HG03060 (cell line): ENCODE measurements around the gene MAZ.

Experiments used
- ATAC-seq: cut with Tn5 transposase; IDR thresholded peaks from one replicate; pipeline ENCODE4 v1.9.1; 2021; ENCODE audit warnings: low read depth, moderate number of reproducible peaks; ENCODE audit not compliant: unreplicated experiment

Gene MAZ

GRCh38 chr16:29808219-29808900 lies 2.0 kb downstream of the MAZ start:
- ATAC-seq = no peak

GRCh38 chr16:29809031-29809747 lies 2.9 kb downstream of the MAZ start:
- no peak for ATAC-seq

- ATAC-seq = no peak
Observed at GRCh38 chr16:29809850-29810698, 3.7 kb downstream of the MAZ start.

- ATAC-seq = no peak
Observed at GRCh38 chr16:29810699-29811169, 4.4 kb downstream of the MAZ start.

- no peak for ATAC-seq
Observed at GRCh38 chr16:29811170-29811895, 5.0 kb downstream of the MAZ start.

- no peak for ATAC-seq
Observed at GRCh38 chr16:29811896-29812665, 5.8 kb downstream of the MAZ start, which contains the start of gene PRRT2. Gene PRRT2 (plus strand): TSS chr16:29812193. CDS start chr16:29813055, 862 bp downstream.

- ATAC-seq = no peak
Observed at GRCh38 chr16:29812754-29813643, 6.7 kb downstream of the MAZ start.

GRCh38 chr16:29813644-29814562 lies 7.6 kb downstream of the MAZ start:
- no peak for ATAC-seq

GRCh38 chr16:29814592-29814991 lies 8.3 kb downstream of the MAZ start:
- ATAC-seq = no peak

GRCh38 chr16:29815032-29815721 lies 8.8 kb downstream of the MAZ start:
- ATAC-seq = no peak

DNA sequence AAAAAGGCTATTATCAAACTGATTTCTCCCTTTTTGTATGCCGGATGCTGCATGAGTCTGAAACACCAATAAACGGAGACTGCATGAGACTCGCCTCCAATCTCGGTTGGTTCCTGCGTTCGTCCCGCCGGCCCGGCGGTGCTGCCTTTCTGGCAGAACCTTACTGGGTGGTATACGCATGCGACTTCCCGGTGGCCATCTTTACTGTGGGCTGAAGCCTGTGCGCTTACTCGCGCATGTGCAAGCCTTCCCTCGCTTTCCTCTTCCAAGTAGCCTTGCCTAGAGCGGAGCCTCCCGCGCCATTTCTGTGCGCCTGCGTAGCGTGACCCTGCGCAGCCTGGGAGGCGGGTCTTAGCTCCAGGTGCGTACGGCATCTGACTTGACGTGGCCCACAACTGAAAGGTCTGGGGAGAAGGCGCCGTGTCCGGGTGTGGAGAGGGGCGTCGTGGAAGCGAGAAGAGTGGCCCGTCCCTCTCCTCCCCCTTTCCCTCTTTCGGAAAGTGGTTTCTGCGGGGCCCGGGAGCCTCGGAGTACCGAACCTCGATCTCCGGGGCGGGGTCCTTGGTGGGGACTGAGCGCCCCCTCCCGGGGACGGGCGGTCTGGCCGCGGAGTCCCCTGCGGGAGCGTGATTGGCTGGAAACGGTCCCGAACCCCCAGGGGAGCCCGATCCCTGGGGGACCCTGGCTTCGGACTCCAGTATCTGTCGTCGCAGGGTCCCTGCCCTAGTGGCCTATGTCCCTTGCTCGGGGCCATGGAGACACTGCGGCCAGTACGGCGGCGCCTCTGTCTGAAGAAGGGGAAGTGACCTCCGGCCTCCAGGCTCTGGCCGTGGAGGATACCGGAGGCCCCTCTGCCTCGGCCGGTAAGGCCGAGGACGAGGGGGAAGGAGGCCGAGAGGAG lies 9.7 kb downstream of the MAZ start, which contains the start of gene PAGR1:
PAGR1 (plus strand) TSS at position 360 of the 901 bp plus-strand sequence; CDS start at position 734, 374 bp downstream.
- ATAC-seq = peak; percentile 62

DNA sequence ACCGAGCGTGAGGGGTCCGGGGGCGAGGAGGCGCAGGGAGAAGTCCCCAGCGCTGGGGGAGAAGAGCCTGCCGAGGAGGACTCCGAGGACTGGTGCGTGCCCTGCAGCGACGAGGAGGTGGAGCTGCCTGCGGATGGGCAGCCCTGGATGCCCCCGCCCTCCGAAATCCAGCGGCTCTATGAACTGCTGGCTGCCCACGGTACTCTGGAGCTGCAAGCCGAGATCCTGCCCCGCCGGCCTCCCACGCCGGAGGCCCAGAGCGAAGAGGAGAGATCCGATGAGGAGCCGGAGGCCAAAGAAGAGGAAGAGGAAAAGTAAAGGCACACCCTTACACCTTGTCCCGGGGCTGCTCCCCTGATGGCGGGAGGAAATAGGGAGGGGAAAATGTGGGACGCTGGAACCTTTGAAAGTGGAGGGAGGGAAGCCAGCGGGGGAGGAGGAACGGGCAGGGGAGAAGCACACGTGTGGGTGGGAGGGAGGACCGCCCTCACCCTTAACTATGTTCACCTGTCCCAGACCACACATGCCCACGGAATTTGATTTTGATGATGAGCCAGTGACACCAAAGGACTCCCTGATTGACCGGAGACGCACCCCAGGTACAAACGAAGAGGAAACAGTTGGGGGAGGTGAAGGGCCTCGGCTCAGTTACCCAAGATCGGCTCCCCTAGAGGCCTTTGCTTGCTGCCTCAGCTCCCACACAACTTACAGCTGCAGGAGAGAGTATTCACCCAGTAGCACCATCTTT lies 10.5 kb downstream of the MAZ start:
- no peak for ATAC-seq

- no peak for ATAC-seq
Observed at GRCh38 chr16:29818082-29818481, 11.8 kb downstream of the MAZ start.

DNA sequence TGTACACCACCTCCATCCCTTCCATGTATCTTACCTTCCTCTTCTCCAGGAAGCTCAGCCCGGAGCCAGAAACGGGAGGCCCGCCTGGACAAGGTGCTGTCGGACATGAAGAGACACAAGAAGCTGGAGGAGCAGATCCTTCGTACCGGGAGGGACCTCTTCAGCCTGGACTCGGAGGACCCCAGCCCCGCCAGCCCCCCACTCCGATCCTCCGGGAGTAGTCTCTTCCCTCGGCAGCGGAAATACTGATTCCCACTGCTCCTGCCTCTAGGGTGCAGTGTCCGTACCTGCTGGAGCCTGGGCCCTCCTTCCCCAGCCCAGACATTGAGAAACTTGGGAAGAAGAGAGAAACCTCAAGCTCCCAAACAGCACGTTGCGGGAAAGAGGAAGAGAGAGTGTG lies 13.2 kb downstream of the MAZ start:
- ATAC-seq = no peak

DNA sequence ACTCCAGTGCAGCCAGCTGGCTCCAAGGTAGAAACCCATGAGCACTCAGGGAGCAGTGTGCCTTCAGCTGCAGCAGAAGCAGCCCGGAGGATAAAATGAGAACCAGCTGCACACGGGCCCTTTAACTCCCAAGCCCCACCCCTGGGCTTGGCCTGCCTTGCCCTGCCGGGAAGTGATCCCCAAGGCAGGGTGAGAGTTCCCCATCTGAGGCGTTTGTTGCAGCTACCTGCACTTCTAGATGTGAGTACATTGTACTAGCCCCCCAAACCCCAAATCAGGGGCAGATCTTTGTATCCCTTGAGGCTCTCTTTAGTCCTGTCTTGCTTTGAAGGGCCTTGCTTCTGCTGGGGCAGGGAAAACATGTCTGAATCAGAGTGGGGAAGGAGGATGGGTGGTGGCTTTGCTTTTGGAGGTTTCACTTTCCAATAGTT lies 14.0 kb downstream of the MAZ start, which contains the start of gene MVP:
MVP (plus strand) TSS at position 192 of the 431 bp plus-strand sequence. CDS start 10,088 bp downstream, outside the sequence.
- ATAC-seq = no peak
